Measurements from ENCODE around the gene RUNX1.

Gene RUNX1

GRCh38 chr21:34989337-34990151 lies 59.6 kb downstream of the RUNX1 start:
- DNase-seq = no peak

DNA sequence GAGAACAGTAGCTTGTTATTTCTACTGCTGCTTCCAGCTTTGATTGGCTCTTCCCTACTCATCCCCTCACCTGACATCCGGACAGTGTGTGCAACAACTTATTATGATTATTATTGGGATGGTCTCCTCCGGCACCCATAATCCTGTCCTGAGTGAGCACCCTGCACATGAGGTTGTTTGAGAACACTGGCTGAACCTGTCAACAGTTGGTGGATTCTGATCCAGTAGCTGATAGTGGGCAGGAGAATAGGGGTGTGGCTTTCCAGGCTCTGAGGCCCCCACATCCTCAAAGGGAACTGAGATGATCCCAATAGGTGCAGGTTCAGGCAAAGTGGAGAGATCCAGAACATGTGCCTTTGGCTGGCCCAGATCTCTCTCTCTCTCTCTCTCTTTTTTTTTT lies 60.5 kb downstream of the RUNX1 start:
- DNase-seq = no peak

DNA sequence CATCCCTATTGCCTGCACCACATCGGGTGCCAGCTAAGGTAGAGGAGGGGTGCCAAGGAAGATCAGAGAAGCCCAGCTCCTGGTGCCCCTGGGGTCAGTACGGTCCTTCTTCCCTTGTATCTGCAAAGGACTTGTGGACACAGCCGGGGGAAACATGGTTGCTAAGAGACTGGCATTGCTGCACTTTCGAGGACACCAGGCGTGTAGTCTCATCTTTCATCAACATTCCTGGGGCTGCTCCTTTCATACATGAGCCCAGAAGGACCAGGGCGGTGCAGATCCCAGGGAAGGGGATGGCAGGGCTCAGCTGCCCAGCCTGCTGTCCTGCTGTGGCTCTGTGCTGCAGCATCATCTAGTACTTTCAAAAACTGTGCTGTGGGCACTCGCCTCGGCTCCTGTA lies 61.0 kb downstream of the RUNX1 start:
- DNase-seq = no peak

DNA sequence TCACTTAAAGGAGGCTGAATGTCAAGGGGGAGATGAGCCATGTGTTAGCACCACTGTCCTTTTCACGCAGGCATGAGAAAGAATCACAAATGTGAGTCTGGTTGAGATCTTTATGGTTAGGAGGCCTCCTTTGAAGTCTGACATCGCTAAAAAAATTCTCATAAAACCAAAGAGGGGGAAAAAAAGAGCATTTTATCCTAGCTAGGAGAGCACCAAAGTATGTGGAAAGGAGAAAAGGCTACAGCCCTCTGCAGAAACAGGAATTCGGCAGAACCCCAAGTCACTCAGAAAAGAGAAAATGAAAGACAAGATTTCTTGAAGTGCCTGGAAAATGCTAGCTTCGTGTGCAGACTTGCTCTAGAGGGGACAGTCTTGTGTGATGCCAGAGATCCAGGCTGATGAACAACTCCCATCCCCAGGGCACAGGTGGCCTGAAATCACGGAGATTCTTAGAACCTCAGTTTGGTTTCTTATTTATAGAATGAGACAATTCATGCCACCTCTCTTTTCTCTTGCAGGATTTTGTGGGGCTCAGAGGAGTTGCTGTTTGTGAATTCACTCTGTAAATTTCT lies 61.5 kb downstream of the RUNX1 start:
- DNase-seq = no peak

- DNase-seq = no peak
Measured at GRCh38 chr21:34986561-34987500, 62.3 kb downstream of the RUNX1 start.

- DNase-seq = no peak
Measured at GRCh38 chr21:34984356-34985058, 64.6 kb downstream of the RUNX1 start.

DNA sequence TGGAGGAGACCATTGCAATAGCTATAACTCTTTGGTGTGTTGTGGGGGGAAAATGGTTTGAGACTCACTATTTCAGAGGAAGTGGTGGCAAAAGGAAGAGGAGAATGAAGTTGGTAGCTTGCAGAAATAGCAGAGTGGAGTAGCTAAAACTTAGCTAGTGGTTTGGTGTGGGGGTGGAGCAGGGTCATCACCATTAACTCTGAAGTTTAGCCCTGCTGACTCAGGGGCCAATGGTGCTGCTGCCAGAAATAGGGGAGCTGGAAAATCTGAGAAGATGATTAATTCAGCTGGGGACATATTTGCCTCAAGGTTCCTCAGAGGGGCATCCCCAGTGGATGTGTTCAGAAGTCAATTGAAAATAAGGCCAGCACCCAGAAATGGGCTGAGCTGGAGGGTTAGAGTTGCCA lies 65.4 kb downstream of the RUNX1 start:
- no peak for DNase-seq

DNA sequence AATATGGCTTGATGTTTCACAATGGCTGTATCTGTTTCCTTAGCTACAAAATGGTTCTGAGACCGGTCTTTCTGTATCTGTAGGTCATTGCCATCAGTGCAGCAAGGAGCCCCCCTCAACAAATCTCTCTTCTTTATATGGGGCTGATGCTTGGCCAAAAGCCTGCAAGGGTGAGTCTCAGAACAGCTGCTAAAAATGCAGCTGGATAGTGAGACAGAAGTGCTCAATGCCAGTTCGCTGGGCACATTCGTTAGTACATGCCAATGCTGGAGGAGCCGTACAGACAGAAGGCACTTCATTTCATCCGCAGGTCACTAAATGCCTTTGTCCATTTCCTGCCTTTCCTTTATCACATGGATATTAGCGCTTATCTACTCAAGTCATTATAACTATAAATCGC lies 67.3 kb downstream of the RUNX1 start:
- DNase-seq = no peak

GRCh38 chr21:34980423-34981115 lies 68.5 kb downstream of the RUNX1 start:
- no peak for DNase-seq

DNA sequence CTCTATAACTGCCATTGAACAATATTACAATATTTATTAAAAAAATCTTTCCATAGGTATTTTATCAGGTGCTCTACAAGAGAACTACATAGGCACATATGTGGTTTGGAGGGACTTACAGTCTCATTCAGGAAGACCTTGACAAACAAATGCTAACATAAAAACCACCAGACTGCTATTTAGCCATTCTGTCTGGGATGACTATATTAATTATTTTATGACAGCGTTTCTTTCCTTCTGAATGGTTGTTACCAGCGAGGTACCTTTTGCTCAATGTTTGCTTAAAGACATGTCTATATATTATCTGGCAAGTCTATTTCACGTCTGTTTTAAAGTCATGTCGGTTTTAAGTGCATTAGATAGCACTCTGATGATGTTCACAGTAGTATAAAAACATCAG lies 69.7 kb downstream of the RUNX1 start:
- DNase-seq = no peak

GRCh38 chr21:34977333-34977732 lies 71.8 kb downstream of the RUNX1 start:
- no peak for DNase-seq

GRCh38 chr21:34974162-34974981 lies 74.7 kb downstream of the RUNX1 start:
- no peak for DNase-seq

- no peak for DNase-seq
Measured at GRCh38 chr21:34973685-34974084, 75.4 kb downstream of the RUNX1 start.

DNA sequence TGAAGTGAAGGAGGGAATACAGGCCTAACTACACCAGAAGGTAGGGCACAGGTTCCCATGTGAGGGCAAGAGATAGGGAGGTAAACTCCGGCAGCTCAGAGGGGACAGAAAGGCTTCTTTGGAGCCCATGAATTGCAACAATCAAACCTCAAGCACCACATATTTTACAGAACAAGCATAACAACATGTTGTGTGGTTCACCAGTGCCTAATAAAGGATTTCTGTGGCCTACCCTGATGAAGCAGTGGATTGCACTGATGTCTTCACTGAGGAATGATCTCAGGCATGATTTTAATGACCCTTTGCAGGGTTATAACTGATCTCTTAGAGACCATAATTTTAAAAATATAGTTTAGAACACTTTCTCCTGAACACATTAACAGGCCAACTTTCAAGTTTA lies 77.4 kb downstream of the RUNX1 start:
- no peak for DNase-seq

DNA sequence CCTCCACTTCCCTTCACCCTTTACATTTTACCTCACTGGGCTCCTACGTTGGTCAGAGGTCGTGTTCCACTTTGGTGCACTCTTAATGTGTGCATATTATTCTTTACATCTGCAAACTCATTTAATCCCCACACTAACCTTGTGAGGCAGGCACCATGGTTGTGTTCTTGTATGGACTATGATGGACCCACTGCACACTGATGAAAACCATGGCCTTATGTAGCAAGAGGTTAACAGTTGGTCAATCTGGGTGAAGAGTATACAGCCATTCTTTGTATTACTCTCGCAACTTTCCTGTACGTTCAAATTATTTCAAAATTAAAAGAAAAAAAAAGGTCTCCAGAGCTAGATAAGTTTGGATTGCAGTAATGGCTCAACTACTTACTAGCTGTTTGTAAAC lies 78.5 kb downstream of the RUNX1 start:
- DNase-seq = no peak

- DNase-seq = no peak
Measured at GRCh38 chr21:34970167-34970500, 79.0 kb downstream of the RUNX1 start.

GRCh38 chr21:34969423-34970166 lies 79.5 kb downstream of the RUNX1 start:
- DNase-seq = no peak

GRCh38 chr21:34968414-34969333 lies 80.4 kb downstream of the RUNX1 start:
- no peak for DNase-seq

GRCh38 chr21:34967509-34968289 lies 81.4 kb downstream of the RUNX1 start:
- no peak for DNase-seq
